GM12801 (cell line): Measurements from ENCODE around the gene ANKFY1.

Experiments used
- CTCF ChIP-seq: IDR thresholded peaks from one replicate; pipeline ENCODE4 v1.5.1; 2011; ENCODE audit warnings: control low read depth; ENCODE audit not compliant: insufficient read length; ENCODE audit errors: extremely low read depth

ANKFY1 gene

GRCh38 chr17:4199818-4200402, 63.9 kb downstream of the ANKFY1 start:
- TF ChIP-seq CTCF: no peak

DNA sequence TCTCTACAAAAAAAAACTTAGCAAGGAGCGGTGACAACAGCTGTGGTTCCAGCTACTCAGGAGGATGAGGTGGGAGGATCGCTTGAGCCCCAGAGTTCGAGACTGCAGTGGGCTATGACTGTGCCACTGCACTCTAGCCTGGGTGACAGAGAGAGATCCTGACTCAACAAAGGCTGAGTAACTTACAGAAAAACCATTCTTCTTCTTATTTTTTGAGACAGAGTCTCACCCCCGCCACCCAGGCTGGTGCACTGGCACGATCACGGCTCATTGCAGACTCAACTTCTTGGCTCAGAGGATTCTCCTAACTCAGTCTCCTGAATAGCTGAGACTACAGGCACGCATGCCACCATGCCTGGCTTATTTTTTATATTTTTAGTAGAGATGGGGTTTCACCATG, 64.8 kb downstream of the ANKFY1 start:
- TF ChIP-seq CTCF: no peak

- no peak for TF ChIP-seq CTCF
Observed at GRCh38 chr17:4195306-4195705, 68.5 kb downstream of the ANKFY1 start.

DNA sequence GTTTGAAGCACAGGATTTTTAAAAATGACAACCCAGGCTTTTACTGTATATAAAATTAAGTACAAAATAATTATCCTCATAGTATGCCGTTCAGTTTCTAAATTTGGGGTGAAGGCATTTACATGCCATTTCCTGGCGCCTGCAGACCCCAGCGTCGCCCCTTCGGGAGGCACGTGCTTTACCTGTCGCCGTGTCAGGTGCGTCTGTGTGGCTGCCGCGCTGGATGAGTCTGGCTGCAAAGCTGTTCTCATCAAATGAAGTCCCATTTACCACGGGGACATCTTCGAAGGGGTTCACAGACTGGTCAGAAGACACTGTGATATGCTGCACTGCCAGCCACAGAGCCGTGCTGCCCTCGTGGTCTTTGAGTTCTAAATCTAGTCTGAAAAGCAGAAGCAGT, 69.0 kb downstream of the ANKFY1 start:
- TF ChIP-seq CTCF: no peak

- no peak for TF ChIP-seq CTCF
Observed at GRCh38 chr17:4189280-4189679, 74.5 kb downstream of the ANKFY1 start.

GRCh38 chr17:4188076-4188475, 75.7 kb downstream of the ANKFY1 start:
- no peak for TF ChIP-seq CTCF

DNA sequence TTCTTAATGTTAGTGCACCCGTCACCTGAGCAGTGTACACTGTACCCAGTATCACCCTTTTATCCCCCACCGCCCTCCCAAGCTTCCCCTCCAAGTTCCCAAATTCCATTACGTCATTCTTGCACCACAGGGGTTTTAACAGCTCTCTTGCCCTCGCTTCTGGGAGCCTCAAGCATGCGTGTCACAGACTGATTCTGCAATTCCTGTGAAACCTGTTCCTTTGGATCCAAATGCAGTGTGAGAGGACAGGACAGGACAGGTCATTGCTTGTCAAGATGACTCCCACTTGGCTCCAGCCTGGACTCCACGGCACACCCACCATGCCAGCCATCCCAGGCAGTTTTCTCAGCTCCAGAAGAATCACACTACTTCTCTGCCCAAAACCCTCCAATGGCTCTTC, 76.7 kb downstream of the ANKFY1 start:
- no peak for TF ChIP-seq CTCF
